ENCODE results near the gene FAM81A.

FAM81A gene

DNA sequence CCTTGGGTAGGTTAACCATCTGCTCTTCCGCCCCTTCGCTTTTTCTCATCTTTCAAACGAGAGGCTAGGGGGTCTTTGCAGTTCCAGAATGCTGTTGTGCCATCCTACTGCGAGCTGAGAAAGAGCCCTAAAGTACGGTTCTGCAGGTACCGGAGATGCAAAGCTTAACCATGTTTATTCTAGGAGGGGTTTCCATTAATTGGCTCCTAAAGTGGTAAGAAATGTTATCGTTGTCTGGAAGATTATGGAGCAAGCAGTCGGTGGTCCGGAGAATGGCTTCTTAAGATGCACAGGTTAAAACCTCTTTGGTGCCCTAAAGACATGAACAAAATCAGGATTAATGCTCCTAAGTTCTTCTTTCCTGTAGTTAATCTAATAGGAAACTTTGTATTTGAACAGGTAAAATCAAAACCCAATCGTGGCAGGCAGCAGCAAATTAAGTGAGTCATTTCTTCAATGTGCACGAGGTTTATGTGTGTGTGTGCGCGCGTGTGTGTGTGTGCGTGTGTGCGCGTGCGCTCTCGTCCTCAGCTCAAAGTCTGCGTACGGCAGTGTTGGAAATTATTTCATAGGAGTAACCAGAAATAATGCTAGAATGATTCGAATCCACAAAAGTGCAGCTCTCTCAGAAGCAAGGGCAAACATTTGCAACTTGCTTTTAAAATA, 772 bp downstream of the FAM81A start (continued):
- TF ChIP-seq, protein P1, sequence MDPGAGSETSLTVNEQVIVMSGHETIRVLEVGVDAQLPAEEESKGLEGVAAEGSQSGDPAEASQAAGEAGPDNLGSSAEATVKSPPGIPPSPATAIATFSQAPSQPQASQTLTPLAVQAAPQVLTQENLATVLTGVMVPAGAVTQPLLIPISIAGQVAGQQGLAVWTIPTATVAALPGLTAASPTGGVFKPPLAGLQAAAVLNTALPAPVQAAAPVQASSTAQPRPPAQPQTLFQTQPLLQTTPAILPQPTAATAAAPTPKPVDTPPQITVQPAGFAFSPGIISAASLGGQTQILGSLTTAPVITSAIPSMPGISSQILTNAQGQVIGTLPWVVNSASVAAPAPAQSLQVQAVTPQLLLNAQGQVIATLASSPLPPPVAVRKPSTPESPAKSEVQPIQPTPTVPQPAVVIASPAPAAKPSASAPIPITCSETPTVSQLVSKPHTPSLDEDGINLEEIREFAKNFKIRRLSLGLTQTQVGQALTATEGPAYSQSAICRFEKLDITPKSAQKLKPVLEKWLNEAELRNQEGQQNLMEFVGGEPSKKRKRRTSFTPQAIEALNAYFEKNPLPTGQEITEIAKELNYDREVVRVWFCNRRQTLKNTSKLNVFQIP (CRISPR knock-in tag; IDR thresholded peaks at IDR 0.05; ENCODE audit: borderline replicate concordance, low read depth), result no peak
- TF ChIP-seq, protein P2, sequence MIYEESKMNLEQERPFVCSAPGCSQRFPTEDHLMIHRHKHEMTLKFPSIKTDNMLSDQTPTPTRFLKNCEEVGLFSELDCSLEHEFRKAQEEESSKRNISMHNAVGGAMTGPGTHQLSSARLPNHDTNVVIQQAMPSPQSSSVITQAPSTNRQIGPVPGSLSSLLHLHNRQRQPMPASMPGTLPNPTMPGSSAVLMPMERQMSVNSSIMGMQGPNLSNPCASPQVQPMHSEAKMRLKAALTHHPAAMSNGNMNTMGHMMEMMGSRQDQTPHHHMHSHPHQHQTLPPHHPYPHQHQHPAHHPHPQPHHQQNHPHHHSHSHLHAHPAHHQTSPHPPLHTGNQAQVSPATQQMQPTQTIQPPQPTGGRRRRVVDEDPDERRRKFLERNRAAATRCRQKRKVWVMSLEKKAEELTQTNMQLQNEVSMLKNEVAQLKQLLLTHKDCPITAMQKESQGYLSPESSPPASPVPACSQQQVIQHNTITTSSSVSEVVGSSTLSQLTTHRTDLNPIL (CRISPR knock-in tag; IDR thresholded peaks at IDR 0.05; ENCODE audit: low read depth), result no peak
- TF ChIP-seq TOX (CRISPR knock-in tag; IDR thresholded peaks at IDR 0.05; ENCODE audit: borderline replicate concordance) (no peak), PPARA (CRISPR knock-in tag; IDR thresholded peaks at IDR 0.05; ENCODE audit: borderline replicate concordance) (no peak), CSDC2 (CRISPR knock-in tag; IDR thresholded peaks at IDR 0.05) (no peak)

DNA sequence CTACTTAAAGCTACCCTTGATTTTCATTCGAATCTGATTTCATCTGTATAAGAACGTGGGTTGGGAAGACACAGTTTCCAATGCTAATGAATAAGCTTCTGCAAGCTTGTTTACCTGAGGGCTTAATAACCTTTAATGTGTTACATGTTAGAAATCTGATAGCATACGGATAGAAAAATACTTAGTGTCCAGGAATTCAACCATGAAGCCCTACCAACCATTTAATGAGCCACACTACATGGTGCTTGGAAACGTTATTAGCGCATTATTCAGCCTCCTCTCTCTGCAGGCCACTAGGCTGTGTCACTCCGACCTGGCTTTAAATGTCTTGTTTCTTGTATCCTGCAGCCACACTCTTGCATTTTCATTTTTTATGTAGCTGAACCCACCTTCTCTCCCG, 1.6 kb downstream of the FAM81A start:
- ATAC-seq, result no peak
- TF ChIP-seq ZNF70 (CRISPR knock-in tag; IDR thresholded peaks at IDR 0.05), result no peak
- TF ChIP-seq GLIS3 (CRISPR knock-in tag; IDR thresholded peaks at IDR 0.05), result no peak
- TF ChIP-seq, protein P3, sequence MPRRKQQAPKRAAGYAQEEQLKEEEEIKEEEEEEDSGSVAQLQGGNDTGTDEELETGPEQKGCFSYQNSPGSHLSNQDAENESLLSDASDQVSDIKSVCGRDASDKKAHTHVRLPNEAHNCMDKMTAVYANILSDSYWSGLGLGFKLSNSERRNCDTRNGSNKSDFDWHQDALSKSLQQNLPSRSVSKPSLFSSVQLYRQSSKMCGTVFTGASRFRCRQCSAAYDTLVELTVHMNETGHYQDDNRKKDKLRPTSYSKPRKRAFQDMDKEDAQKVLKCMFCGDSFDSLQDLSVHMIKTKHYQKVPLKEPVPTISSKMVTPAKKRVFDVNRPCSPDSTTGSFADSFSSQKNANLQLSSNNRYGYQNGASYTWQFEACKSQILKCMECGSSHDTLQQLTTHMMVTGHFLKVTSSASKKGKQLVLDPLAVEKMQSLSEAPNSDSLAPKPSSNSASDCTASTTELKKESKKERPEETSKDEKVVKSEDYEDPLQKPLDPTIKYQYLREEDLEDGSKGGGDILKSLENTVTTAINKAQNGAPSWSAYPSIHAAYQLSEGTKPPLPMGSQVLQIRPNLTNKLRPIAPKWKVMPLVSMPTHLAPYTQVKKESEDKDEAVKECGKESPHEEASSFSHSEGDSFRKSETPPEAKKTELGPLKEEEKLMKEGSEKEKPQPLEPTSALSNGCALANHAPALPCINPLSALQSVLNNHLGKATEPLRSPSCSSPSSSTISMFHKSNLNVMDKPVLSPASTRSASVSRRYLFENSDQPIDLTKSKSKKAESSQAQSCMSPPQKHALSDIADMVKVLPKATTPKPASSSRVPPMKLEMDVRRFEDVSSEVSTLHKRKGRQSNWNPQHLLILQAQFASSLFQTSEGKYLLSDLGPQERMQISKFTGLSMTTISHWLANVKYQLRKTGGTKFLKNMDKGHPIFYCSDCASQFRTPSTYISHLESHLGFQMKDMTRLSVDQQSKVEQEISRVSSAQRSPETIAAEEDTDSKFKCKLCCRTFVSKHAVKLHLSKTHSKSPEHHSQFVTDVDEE (CRISPR knock-in tag; IDR thresholded peaks at IDR 0.05), result no peak
- TF ChIP-seq ZFP3 (CRISPR knock-in tag; IDR thresholded peaks at IDR 0.05), result no peak
- TF ChIP-seq RARB (CRISPR knock-in tag; IDR thresholded peaks at IDR 0.05), result no peak
- TF ChIP-seq, protein P4, sequence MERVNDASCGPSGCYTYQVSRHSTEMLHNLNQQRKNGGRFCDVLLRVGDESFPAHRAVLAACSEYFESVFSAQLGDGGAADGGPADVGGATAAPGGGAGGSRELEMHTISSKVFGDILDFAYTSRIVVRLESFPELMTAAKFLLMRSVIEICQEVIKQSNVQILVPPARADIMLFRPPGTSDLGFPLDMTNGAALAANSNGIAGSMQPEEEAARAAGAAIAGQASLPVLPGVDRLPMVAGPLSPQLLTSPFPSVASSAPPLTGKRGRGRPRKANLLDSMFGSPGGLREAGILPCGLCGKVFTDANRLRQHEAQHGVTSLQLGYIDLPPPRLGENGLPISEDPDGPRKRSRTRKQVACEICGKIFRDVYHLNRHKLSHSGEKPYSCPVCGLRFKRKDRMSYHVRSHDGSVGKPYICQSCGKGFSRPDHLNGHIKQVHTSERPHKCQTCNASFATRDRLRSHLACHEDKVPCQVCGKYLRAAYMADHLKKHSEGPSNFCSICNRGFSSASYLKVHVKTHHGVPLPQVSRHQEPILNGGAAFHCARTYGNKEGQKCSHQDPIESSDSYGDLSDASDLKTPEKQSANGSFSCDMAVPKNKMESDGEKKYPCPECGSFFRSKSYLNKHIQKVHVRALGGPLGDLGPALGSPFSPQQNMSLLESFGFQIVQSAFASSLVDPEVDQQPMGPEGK (CRISPR knock-in tag; IDR thresholded peaks at IDR 0.05; ENCODE audit: borderline replicate concordance), result no peak
- TF ChIP-seq TOX (CRISPR knock-in tag; IDR thresholded peaks at IDR 0.05; ENCODE audit: borderline replicate concordance), result no peak

DNA sequence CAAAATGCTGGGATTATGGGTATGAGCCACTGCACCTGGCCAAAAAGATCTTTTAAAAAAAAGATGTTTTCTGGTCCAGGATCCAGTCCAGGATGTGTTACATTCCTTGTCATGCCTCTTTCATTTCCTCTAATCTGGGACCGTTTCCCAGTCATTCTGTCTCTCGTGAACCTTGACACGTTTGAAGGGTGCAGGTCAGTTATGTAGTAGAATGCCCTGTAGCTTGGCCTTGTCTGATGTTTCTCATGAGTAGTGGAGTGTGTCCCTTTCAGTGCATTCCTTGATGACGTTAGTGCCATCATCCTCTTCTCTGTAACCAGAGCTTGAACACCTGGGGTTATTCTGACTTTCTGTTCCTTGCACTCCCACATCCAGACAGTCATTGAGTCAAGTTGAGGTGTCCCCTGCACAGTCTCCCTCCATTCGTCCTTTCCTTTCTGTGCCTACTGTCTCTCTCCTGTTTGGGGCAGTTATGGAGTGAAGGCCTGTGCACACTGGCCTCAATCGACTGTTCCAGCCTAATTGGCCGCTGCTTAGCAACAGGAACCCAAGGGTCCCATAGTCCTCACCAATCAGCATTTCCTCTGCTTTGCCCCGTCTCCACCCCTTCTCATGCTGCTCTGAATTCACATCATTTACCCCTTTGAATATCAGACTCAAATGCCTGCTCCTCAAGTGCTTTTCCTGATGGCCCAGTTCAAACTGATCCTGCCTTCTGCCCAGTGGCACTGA, 5.5 kb downstream of the FAM81A start:
- ATAC-seq, result no peak
- TF ChIP-seq ZFP30 (CRISPR knock-in tag; IDR thresholded peaks at IDR 0.05) (no peak), TCF4 (CRISPR knock-in tag; IDR thresholded peaks at IDR 0.05; ENCODE audit: borderline replicate concordance) (no peak), ISL1 (CRISPR knock-in tag; IDR thresholded peaks at IDR 0.05) (no peak), SNAI2 (CRISPR knock-in tag; IDR thresholded peaks at IDR 0.05) (no peak), ZC3H10 (CRISPR knock-in tag; IDR thresholded peaks at IDR 0.05) (no peak), OSR1 (CRISPR knock-in tag; IDR thresholded peaks at IDR 0.05) (no peak), ZFP3 (CRISPR knock-in tag; IDR thresholded peaks at IDR 0.05) (no peak), BACH2 (CRISPR knock-in tag; IDR thresholded peaks at IDR 0.05; ENCODE audit: borderline replicate concordance) (no peak)
- TF ChIP-seq, protein P5, sequence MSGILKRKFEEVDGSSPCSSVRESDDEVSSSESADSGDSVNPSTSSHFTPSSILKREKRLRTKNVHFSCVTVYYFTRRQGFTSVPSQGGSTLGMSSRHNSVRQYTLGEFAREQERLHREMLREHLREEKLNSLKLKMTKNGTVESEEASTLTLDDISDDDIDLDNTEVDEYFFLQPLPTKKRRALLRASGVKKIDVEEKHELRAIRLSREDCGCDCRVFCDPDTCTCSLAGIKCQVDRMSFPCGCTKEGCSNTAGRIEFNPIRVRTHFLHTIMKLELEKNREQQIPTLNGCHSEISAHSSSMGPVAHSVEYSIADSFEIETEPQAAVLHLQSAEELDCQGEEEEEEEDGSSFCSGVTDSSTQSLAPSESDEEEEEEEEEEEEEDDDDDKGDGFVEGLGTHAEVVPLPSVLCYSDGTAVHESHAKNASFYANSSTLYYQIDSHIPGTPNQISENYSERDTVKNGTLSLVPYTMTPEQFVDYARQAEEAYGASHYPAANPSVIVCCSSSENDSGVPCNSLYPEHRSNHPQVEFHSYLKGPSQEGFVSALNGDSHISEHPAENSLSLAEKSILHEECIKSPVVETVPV (CRISPR knock-in tag; IDR thresholded peaks at IDR 0.05), result no peak
- TF ChIP-seq, protein P1 (CRISPR knock-in tag; IDR thresholded peaks at IDR 0.05; ENCODE audit: borderline replicate concordance, low read depth), result no peak

Measured in SK-N-SH treated with all-trans-retinoic acid at 6 μM for 48 hours (cell line).